Adrenal gland (tissue), 12 donors: ENCODE data around the gene CCSER1. TPM values are rescaled to one million over a fixed set of nuclear protein-coding genes. Genes with fewer than 3 reads are reported as not detected.

ENCODE experiments used
- DNase-seq, 7 donors: peaks; one replicate each; pipeline ENCODE4 v3.0.0-alpha.2; 2019 to 2020
- H3K27ac ChIP-seq, 5 donors: fragments of 200-600 bp; sonication (generic) in 4 of 5; 1 replicate in 3 of 5; 2 replicates in 2 of 5; pipeline versions ENCODE4 v1.5.1 to v1.8.0; 2016 to 2020; ENCODE audit warnings: mild to moderate bottlenecking in 1 of 5
- H3K27me3 ChIP-seq: fragments of 200-600 bp; 2 replicates; pipeline ENCODE4 v1.8.0; 2021
- H3K36me3 ChIP-seq, 2 donors: fragments of 200-600 bp; replicated peaks in 1 of 2; 1 replicate in 1 of 2; 2 replicates in 1 of 2; pipeline versions ENCODE4 v1.5.1 to v1.8.0; 2018 to 2022
- H3K4me1 ChIP-seq, 2 donors: fragments of 200-600 bp; replicated peaks in 1 of 2; 1 replicate in 1 of 2; 2 replicates in 1 of 2; pipeline versions ENCODE4 v1.5.1 to v1.8.0; 2018 to 2021
- H3K4me3 ChIP-seq, 4 donors: fragments of 200-600 bp; sonication (generic) in 3 of 4; one replicate each; pipeline ENCODE4 v1.5.1; 2016 to 2018
- H3K9me3 ChIP-seq, 3 donors: fragments of 200-600 bp; sonication (generic) in 1 of 3; replicated peaks in 1 of 3; 1 replicate in 2 of 3; 2 replicates in 1 of 3; pipeline versions ENCODE4 v1.5.1 to v1.8.0; 2016 to 2021
- CTCF ChIP-seq, 6 experiments: fragments of 450-650 bp in 4 of 6; fragments of 200-600 bp in 2 of 6; sonication (generic) in 1 of 6; IDR thresholded peaks; 1 replicate in 5 of 6; 2 replicates in 1 of 6; pipeline versions ENCODE4 v1.5.1 to v1.8.0; 2016 to 2021; ENCODE audit warnings: antibody characterized with exemption in 6 of 6, mild to moderate bottlenecking in 2 of 6, moderate library complexity in 1 of 6
- POLR2A ChIP-seq, 2 donors: fragments of 450-650 bp; IDR thresholded peaks; one replicate each; pipeline ENCODE4 v1.6.1; 2017; ENCODE audit warnings: antibody characterized with exemption in 2 of 2, mild to moderate bottlenecking in 2 of 2, moderate library complexity in 1 of 2
- WGBS, 4 donors: extraction: QIAGEN DNeasy Blood & Tissue Kit in 2 of 4; methylation state at CpG; one replicate each; pipeline versions ENCODE4 v1.1.5 to v1.1.7; 2013 to 2017; 5-methylcytosine and 5-hydroxymethylcytosine counted together
- intact Hi-C, 2 donors: fragments of 100-400 bp; cut with DNase I; formaldehyde crosslinking; loops; one replicate each; pipeline versions ENCODE4 v1.14.1 to v1.15.0; 2022 to 2023
- polyA plus RNA-seq, 3 donors: library from polyadenylated mRNA; stranded (reverse); fragments of 200-250 nt in 2 of 3; fragments of 350-450 nt in 1 of 3; fragmentation: Illumina TruSeq in 1 of 3; extraction: RNeasy Lipid Tissue Mini Kit (QIAGEN cat#74804) in 1 of 3; gene quantifications; one replicate each; pipeline ENCODE4 v1.2.3, GENCODE V29; 2013 to 2014
- total RNA-seq, 9 donors: library from RNA; depleted of rRNA in 4 of 9; stranded (reverse); fragments of >200 nt in 4 of 9; fragments of 120-200 nt in 1 of 9; fragmentation: NEBNext Ultra II Directional in 1 of 9; extraction: Animal tissue kit (Norgen Biotek cat#: 25700) in 1 of 9; gene quantifications; one replicate each; pipeline versions ENCODE4 v1.1.0 to v1.2.4, GENCODE V29; 2013 to 2023
- donor health status: healthy with polysubstance abuse.
- donor health status: Bipolar disorder and iron deficiency.
- donor health status: DM: yes; HTN: yes; CAD: no.
- donor health status: DM: no; HTN: no; CAD: no.
- donor health status: DM: no; HTN: no; CAD: no.
- donor health status: DM: yes; HTN: yes; CAD: no.

CCSER1 gene
- total and polyA plus RNA-seq, 12 donors = 0.14 to 11.7 (median 2.3) TPM; not detected in 1

GRCh38 chr4:90290345-90290744, 163.2 kb downstream of the CCSER1 start:
- H3K27ac ChIP-seq = no peak overlapping the region
- WGBS, 4 donors = 63 to 81% (median 76%) methylated on average over 4 of the region's 4 CpGs
- no peaks in the 10 kb centered on the region for H3K36me3 ChIP-seq
- H3K4me1 ChIP-seq = no peaks in the 10 kb centered on the region
- no peak overlapping the region for H3K4me3 ChIP-seq
- TF ChIP-seq CTCF (IDR thresholded peaks at IDR 0.05) (no peak), POLR2A (IDR thresholded peaks at IDR 0.05) (no peak)
- intact Hi-C loops = no loop called here
- H3K9me3 ChIP-seq = no peaks in the 10 kb centered on the region
- no peak for DNase-seq
- H3K27me3 ChIP-seq = no peaks in the 10 kb centered on the region

- no peaks in the 10 kb centered on the region for H3K4me1 ChIP-seq
- DNase-seq = no peak
- intact Hi-C loops = no loop called here
- no peak overlapping the region for H3K27ac ChIP-seq
- TF ChIP-seq POLR2A (IDR thresholded peaks at IDR 0.05) = no peak
- no peak for TF ChIP-seq CTCF (IDR thresholded peaks at IDR 0.05)
- H3K9me3 ChIP-seq = no peaks in the 10 kb centered on the region
- no peaks in the 10 kb centered on the region for H3K27me3 ChIP-seq
- H3K4me3 ChIP-seq = no peak overlapping the region
- no peaks in the 10 kb centered on the region for H3K36me3 ChIP-seq
These were observed 165.2 kb downstream of the CCSER1 start for GRCh38 chr4:90292438-90292837.

- intact Hi-C loops = no loop called here
- TF ChIP-seq POLR2A (IDR thresholded peaks at IDR 0.05) (no peak), CTCF (IDR thresholded peaks at IDR 0.05) (peak in 4 of 6 experiments; percentile 35 to 61 (median 50))
- Histone ChIP-seq H3K36me3 (no peaks in the 10 kb centered on the region), H3K4me1 (no peaks in the 10 kb centered on the region), H3K4me3 (no peak overlapping the region), H3K27ac (no peak overlapping the region), H3K27me3 (no peaks in the 10 kb centered on the region), H3K9me3 (no peaks in the 10 kb centered on the region)
- WGBS, 4 donors = 16 to 25% (median 23%) methylated on average over 2 of the region's 2 CpGs
- DNase-seq = no peak
These were observed 166.1 kb downstream of the CCSER1 start for GRCh38 chr4:90293320-90293719.

- no peak overlapping the region for H3K27ac ChIP-seq
- TF ChIP-seq POLR2A (IDR thresholded peaks at IDR 0.05) (no peak), CTCF (IDR thresholded peaks at IDR 0.05) (no peak)
- intact Hi-C loops = no loop called here
- no peak for DNase-seq
- no peak overlapping the region for H3K4me3 ChIP-seq
- no peaks in the 10 kb centered on the region for H3K4me1 ChIP-seq
- WGBS, 4 donors = 67 to 91% (median 78%) methylated on average over 1 of the region's 1 CpG
- H3K36me3 ChIP-seq = no peaks in the 10 kb centered on the region
- H3K27me3 ChIP-seq = no peaks in the 10 kb centered on the region
- H3K9me3 ChIP-seq = no peaks in the 10 kb centered on the region
These were observed 172.2 kb downstream of the CCSER1 start for GRCh38 chr4:90299373-90299772.
